A673 (cell line): ENCODE results near the gene AK3.

Experiments
- CTCF ChIP-seq: fragments of 300-800, 200-600 bp; sonication (generic); conservative IDR thresholded peaks from 2 replicates; pipeline ENCODE4 v1.5.1; 2017; ENCODE audit warnings: low read depth, mild to moderate bottlenecking, antibody characterized with exemption, low read length, moderate library complexity, mixed read lengths
- EZH2 ChIP-seq: fragments of 200-600 bp; sonication (generic); IDR thresholded peaks from 2 replicates; pipeline ENCODE4 v1.6.1; 2017; ENCODE audit warnings: borderline replicate concordance, low read depth, mild to moderate bottlenecking, mixed read lengths, antibody characterized with exemption, low read length; ENCODE audit not compliant: poor library complexity, severe bottlenecking

- TF ChIP-seq CTCF, result no peak
- no peak for TF ChIP-seq EZH2
Observed at GRCh38 chr9:4671737-4672136, 69.3 kb downstream of the AK3 start.
